Gastrocnemius medialis (tissue), 4 donors: Measurements from ENCODE around the gene PRLH. TPM values are rescaled to one million over a fixed set of nuclear protein-coding genes. Genes with fewer than 3 reads are reported as not detected.
A peak's percentile ranks its signal among the peaks of the same experiment; 100 is the strongest.

Experiments used
- ATAC-seq, 2 donors: fragments of 150-250 bp; one replicate each; pipeline ENCODE4 v1.9.1; 2016
- DNase-seq, 2 donors: peaks; one replicate each; pipeline ENCODE4 v3.0.0-alpha.2; 2019
- H3K27ac ChIP-seq, 4 donors: fragments of 200-600 bp; sonication (generic); 1 replicate in 1 of 4; 2 replicates in 3 of 4; pipeline ENCODE4 v1.5.1; 2016 to 2018; ENCODE audit warnings: mild to moderate bottlenecking in 2 of 4, moderate library complexity in 1 of 4
- H3K27me3 ChIP-seq, 3 donors: fragments of 200-600 bp; sonication (generic) in 2 of 3; 1 replicate in 1 of 3; 2 replicates in 2 of 3; pipeline versions ENCODE4 v1.5.1 to v1.6.0; 2016 to 2019; ENCODE audit warnings: mild to moderate bottlenecking in 1 of 3, moderate library complexity in 1 of 3
- H3K36me3 ChIP-seq, 2 donors: fragments of 200-600 bp; sonication (generic) in 1 of 2; one replicate each; pipeline ENCODE4 v1.5.1; 2017 to 2018
- H3K4me1 ChIP-seq, 2 donors: fragments of 200-600 bp; sonication (generic) in 1 of 2; one replicate each; pipeline ENCODE4 v1.5.1; 2016 to 2017; ENCODE audit warnings: mild to moderate bottlenecking in 2 of 2
- H3K4me3 ChIP-seq, 4 donors: fragments of 200-600 bp; sonication (generic) in 3 of 4; 1 replicate in 1 of 4; 2 replicates in 3 of 4; pipeline ENCODE4 v1.5.1; 2016 to 2019; ENCODE audit warnings: mild to moderate bottlenecking in 2 of 4
- H3K9me3 ChIP-seq, 3 donors: fragments of 200-600 bp; sonication (generic) in 2 of 3; 1 replicate in 1 of 3; 2 replicates in 2 of 3; pipeline ENCODE4 v1.5.1; 2016 to 2019
- POLR2A ChIP-seq, 2 donors: fragments of 450-650 bp; IDR thresholded peaks; one replicate each; pipeline ENCODE4 v1.6.1; 2017; ENCODE audit warnings: antibody characterized with exemption in 2 of 2, mild to moderate bottlenecking in 2 of 2, moderate library complexity in 2 of 2
- in situ Hi-C, 4 donors: fragments of 200-750 bp; cut with MboI; loops; one replicate each; pipeline versions ENCODE4 v1.15.0 to v1.8.0; 2017; ENCODE audit warnings: low sequenced_read_pairs in 4 of 4
- intact Hi-C: fragments of 100-400 bp; cut with DNase I; formaldehyde crosslinking; loops from one replicate; pipeline ENCODE4 v1.15.1; 2023; ENCODE audit warnings: low total_unique reads
- total RNA-seq, 4 donors: library from RNA; depleted of rRNA; stranded (reverse); fragments of >200 nt; gene quantifications; one replicate each; pipeline versions ENCODE4 v1.1.0 to v1.2.3, GENCODE V29; 2016
- TF ChIP-seq, protein P1 (sequence below), 5 experiments: fragments of 450-650 bp in 3 of 5; fragments of 200-600 bp in 2 of 5; sonication (generic) in 2 of 5; IDR thresholded peaks in 4 of 5; conservative IDR thresholded peaks in 1 of 5; 1 replicate in 4 of 5; 2 replicates in 1 of 5; pipeline ENCODE4 v1.5.1; 2016 to 2019; ENCODE audit warnings: antibody characterized with exemption in 5 of 5, mild to moderate bottlenecking in 3 of 5, moderate library complexity in 3 of 5

The PRLH gene
- total RNA-seq, 4 donors from 2014 or later: not detected

GRCh38 chr2:237596520-237597195 is 30.3 kb downstream of the PRLH start:
- no peaks in the 10 kb centered on the region for H3K9me3 ChIP-seq
- no peak overlapping the region for H3K4me3 ChIP-seq
- DNase-seq (no peak), ATAC-seq (no peak)
- in situ Hi-C loops (loop anchor here in 2 of 4 donors (5.0 to 10.0 kb wide), 3 partner anchors 58 to 148 kb away; no protein-coding TSS in a partner anchor), intact Hi-C loops (no loop called here)
- TF ChIP-seq POLR2A (IDR thresholded peaks at IDR 0.05): no peak
- TF ChIP-seq, protein P1, sequence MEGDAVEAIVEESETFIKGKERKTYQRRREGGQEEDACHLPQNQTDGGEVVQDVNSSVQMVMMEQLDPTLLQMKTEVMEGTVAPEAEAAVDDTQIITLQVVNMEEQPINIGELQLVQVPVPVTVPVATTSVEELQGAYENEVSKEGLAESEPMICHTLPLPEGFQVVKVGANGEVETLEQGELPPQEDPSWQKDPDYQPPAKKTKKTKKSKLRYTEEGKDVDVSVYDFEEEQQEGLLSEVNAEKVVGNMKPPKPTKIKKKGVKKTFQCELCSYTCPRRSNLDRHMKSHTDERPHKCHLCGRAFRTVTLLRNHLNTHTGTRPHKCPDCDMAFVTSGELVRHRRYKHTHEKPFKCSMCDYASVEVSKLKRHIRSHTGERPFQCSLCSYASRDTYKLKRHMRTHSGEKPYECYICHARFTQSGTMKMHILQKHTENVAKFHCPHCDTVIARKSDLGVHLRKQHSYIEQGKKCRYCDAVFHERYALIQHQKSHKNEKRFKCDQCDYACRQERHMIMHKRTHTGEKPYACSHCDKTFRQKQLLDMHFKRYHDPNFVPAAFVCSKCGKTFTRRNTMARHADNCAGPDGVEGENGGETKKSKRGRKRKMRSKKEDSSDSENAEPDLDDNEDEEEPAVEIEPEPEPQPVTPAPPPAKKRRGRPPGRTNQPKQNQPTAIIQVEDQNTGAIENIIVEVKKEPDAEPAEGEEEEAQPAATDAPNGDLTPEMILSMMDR (IDR thresholded peaks at IDR 0.05 in 4 of 5, conservative IDR thresholded peaks at IDR 0.05 in 1 of 5): no peak
- H3K4me1 ChIP-seq: peaks cover 22 to 26% of the 10 kb centered on the region in 2 donors
- no peaks in the 10 kb centered on the region for H3K27me3 ChIP-seq
- no peak overlapping the region for H3K27ac ChIP-seq
- H3K36me3 ChIP-seq: no peaks in the 10 kb centered on the region

DNA sequence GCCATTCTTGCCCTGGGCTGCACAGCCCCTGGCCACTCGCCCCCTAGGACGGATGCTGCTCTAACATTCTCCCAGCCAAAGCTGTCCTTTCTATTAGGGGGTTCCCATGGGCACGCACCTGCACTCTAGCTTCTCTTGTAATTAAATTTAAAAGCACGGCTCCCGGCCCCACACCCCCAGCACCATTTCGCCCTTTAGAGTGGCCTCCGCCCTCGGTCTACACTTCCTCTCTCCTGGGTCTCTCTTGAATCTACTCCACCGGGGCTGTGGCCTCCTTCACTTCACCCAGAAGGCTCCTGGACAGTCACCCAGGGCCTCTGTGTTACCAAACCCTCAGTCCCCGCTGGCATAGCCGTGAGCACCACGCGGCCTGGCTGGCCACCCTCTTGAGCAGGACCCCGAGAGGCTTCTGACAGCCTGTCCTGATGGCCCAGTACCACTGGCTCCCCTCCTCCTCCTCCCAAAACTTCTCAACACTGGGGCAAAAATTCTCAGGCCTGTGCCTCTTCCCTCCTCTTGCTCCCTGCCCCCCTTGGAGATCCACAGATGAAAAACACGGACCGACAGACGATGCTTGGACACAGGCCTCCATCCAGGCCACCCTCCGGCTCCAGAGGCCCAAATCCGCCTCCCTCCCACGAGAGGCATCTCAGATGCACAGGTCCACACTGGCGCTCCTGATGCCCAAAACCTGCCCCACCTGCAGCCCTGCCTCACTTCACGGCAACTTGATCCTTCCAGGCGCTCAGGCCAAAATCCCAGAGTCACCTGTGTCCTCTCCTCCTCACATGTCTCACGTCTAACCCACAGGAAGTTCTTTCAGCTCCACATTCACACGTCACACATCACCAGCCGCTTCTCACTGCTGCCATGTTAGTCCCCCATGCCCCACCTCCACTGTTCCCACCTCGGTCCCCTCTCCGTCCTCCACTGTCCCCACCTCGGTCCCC is 31.1 kb downstream of the PRLH start:
- intact Hi-C loops: no loop called here

DNA sequence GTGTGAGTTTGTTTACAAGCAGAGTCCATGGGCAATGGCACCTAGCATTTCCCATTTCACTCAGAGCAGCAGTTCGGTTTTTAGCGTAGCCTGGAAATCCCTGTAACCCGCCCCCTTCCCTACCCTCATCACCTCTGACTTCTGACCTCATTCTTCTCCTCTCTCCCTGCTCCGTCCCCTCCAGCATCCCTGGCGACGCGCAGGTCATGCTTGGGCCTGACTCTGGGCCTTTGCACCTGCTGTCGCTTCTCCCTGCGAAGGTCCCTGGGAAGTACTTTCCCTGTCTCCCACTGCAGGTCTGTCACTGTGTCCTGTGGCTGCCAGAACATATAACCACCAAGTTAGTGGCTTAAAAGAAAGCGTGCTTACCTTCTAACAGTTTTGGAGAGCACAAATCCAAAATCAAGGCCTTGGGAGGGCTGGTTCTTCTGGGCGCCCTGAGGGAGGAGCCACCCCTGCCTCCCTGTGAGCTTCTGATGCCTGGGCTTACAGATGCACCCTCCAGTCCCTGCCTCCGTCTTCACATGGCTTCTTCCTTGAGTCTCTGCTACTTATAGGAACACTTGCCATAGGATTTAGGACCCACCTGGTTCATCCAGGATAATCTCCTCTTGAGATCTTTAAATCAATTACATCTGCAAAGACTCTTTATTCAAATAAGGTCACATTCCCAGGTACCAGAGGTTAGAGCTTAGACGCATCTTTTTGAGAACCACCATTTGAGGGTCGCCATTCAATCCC is 32.3 kb downstream of the PRLH start:
- no peak for ATAC-seq
- TF ChIP-seq, protein P1 (IDR thresholded peaks at IDR 0.05 in 4 of 5, conservative IDR thresholded peaks at IDR 0.05 in 1 of 5): no peak
- no peak for TF ChIP-seq POLR2A (IDR thresholded peaks at IDR 0.05)
- Histone ChIP-seq H3K27me3 (no peaks in the 10 kb centered on the region), H3K36me3 (no peaks in the 10 kb centered on the region), H3K9me3 (no peaks in the 10 kb centered on the region), H3K27ac (peak overlapping the region in 2 of 4 donors; percentile 91 to 96), H3K4me3 (no peak overlapping the region), H3K4me1 (peaks cover 23 to 26% of the 10 kb centered on the region in 2 donors)
- in situ Hi-C loops (loop anchor here in 2 of 4 donors (5.0 to 10.0 kb wide), 3 partner anchors 56 to 146 kb away; no protein-coding TSS in a partner anchor), intact Hi-C loops (no loop called here)
- DNase-seq: no peak

More for the DNA sequence above, 31.1 kb downstream of the PRLH start:
- in situ Hi-C loops: loop anchor here in 2 of 4 donors (5.0 to 10.0 kb wide), 3 partner anchors 57 to 147 kb away; no protein-coding TSS in a partner anchor
- ATAC-seq: no peak
- Histone ChIP-seq H3K9me3 (no peaks in the 10 kb centered on the region), H3K27ac (no peak overlapping the region), H3K4me3 (no peak overlapping the region), H3K27me3 (no peaks in the 10 kb centered on the region), H3K36me3 (no peaks in the 10 kb centered on the region), H3K4me1 (peaks cover 22 to 26% of the 10 kb centered on the region in 2 donors)
- TF ChIP-seq, protein P1 (IDR thresholded peaks at IDR 0.05 in 4 of 5, conservative IDR thresholded peaks at IDR 0.05 in 1 of 5): no peak
- no peak for TF ChIP-seq POLR2A (IDR thresholded peaks at IDR 0.05)
- no peak for DNase-seq

- TF ChIP-seq, protein P1 (IDR thresholded peaks at IDR 0.05 in 4 of 5, conservative IDR thresholded peaks at IDR 0.05 in 1 of 5): no peak
- no peak for TF ChIP-seq POLR2A (IDR thresholded peaks at IDR 0.05)
- intact Hi-C loops (loop anchor here (1.0 to 2.0 kb wide), 4 partner anchors 43 to 146 kb away; no protein-coding TSS in a partner anchor), in situ Hi-C loops (loop anchor here in 3 of 4 donors (5.0 to 10.0 kb wide), 3 partner anchors 55 to 145 kb away; no protein-coding TSS in a partner anchor)
- DNase-seq (no peak), ATAC-seq (peak; percentile 4 to 7)
- Histone ChIP-seq H3K4me3 (peak overlapping the region; percentile 42 to 60 (median 54)), H3K9me3 (no peaks in the 10 kb centered on the region), H3K27me3 (no peaks in the 10 kb centered on the region), H3K27ac (peak overlapping the region; percentile 88 to 96 (median 92)), H3K4me1 (peaks cover 24% of the 10 kb centered on the region in 2 donors), H3K36me3 (no peaks in the 10 kb centered on the region)
Observed at GRCh38 chr2:237599465-237600110, 33.2 kb downstream of the PRLH start.
